HEK293 (cell line): Measurements from ENCODE around the gene PHEX.

ENCODE experiments used
- CTCF ChIA-PET: fragments of 350-600 bp; formaldehyde crosslinking; extraction: SDS; loops from one replicate; lab custom pipeline; 2021; ENCODE audit warnings: antibody characterized with exemption; lab: Yijun Ruan, JAX
- POLR2A ChIA-PET: fragments of 300-600 bp; formaldehyde crosslinking; extraction: SDS; loops from one replicate; lab custom pipeline; 2020; ENCODE audit warnings: antibody characterized with exemption, inconsistent platforms; lab: Yijun Ruan, JAX
- H3K27ac ChIP-seq: fragments of 200-500 bp; sonication (Bioruptor generic); 2 replicates; pipeline ENCODE4 v1.5.1; 2014; ENCODE audit warnings: low read depth, low read length, control low read depth, inconsistent platforms; ENCODE audit errors: extremely low read depth
- H3K36me3 ChIP-seq, 2 experiments: fragments of 200-500 bp in 1 of 2; sonication (Bioruptor generic) in 1 of 2; 1 replicate in 1 of 2; 2 replicates in 1 of 2; pipeline ENCODE4 v1.5.1; 2014 to 2017; ENCODE audit warnings: inconsistent platforms in 2 of 2, low read length in 2 of 2; ENCODE audit not compliant: control insufficient read depth in 2 of 2, insufficient read depth in 1 of 2
- H3K4me1 ChIP-seq: fragments of 200-500 bp; sonication (Bioruptor generic); 2 replicates; pipeline ENCODE4 v1.5.1; 2014; ENCODE audit warnings: mild to moderate bottlenecking, low read length, inconsistent platforms; ENCODE audit not compliant: control insufficient read depth, insufficient read depth
- H3K4me3 ChIP-seq: 2 replicates; pipeline ENCODE4 v1.5.1; 2011; ENCODE audit warnings: low read depth, mild to moderate bottlenecking, control low read depth, low read length, moderate library complexity
- H3K9me3 ChIP-seq: fragments of 200-500 bp; sonication (Bioruptor generic); 2 replicates; pipeline ENCODE4 v1.5.1; 2014; ENCODE audit warnings: low read depth, low read length, inconsistent platforms; ENCODE audit not compliant: control insufficient read depth, insufficient read depth
- IKZF3 ChIP-seq: fragments of 450-650 bp; IDR thresholded peaks from 2 replicates; pipeline ENCODE4 v1.5.0; 2018; ENCODE audit warnings: missing biosample characterization, mild to moderate bottlenecking, missing genetic modification characterization, moderate library complexity
- KLF10 ChIP-seq: fragments of 450-650 bp; IDR thresholded peaks from 2 replicates; pipeline ENCODE4 v1.5.1; 2018; ENCODE audit warnings: missing biosample characterization, mild to moderate bottlenecking, missing genetic modification characterization
- YY2 ChIP-seq: fragments of 450-650 bp; formaldehyde crosslinking; IDR thresholded peaks from 2 replicates; pipeline ENCODE4 v1.5.1; 2016; ENCODE audit warnings: missing biosample characterization, missing genetic modification characterization
- ZFP37 ChIP-seq: fragments of 450-650 bp; formaldehyde crosslinking; IDR thresholded peaks from 2 replicates; pipeline ENCODE4 v1.5.1; 2016; ENCODE audit warnings: missing biosample characterization, missing genetic modification characterization
- ZNF10 ChIP-seq: fragments of 450-650 bp; formaldehyde crosslinking; IDR thresholded peaks from 2 replicates; pipeline ENCODE4 v1.5.1; 2017; ENCODE audit warnings: missing biosample characterization, missing genetic modification characterization
- ZNF112 ChIP-seq: fragments of 450-650 bp; formaldehyde crosslinking; IDR thresholded peaks from 2 replicates; pipeline ENCODE4 v1.5.0; 2017; ENCODE audit warnings: missing biosample characterization, missing genetic modification characterization
- ZNF138 ChIP-seq: fragments of 450-650 bp; formaldehyde crosslinking; IDR thresholded peaks from 2 replicates; pipeline ENCODE4 v1.5.1; 2016; ENCODE audit warnings: missing biosample characterization, missing genetic modification characterization, borderline replicate concordance
- ZNF174 ChIP-seq: fragments of 450-650 bp; formaldehyde crosslinking; IDR thresholded peaks from 2 replicates; pipeline ENCODE4 v1.5.0; 2017; ENCODE audit warnings: missing biosample characterization, mild to moderate bottlenecking, missing genetic modification characterization
- ZNF202 ChIP-seq: fragments of 450-650 bp; formaldehyde crosslinking; IDR thresholded peaks from 2 replicates; pipeline ENCODE4 v1.5.1; 2016; ENCODE audit warnings: missing biosample characterization, missing genetic modification characterization, borderline replicate concordance
- ZNF214 ChIP-seq: fragments of 450-650 bp; formaldehyde crosslinking; IDR thresholded peaks from 2 replicates; pipeline ENCODE4 v1.5.1; 2017; ENCODE audit warnings: missing biosample characterization, mild to moderate bottlenecking, missing genetic modification characterization, borderline replicate concordance
- ZNF324 ChIP-seq: fragments of 450-650 bp; formaldehyde crosslinking; IDR thresholded peaks from 2 replicates; pipeline ENCODE4 v1.5.1; 2016; ENCODE audit warnings: missing biosample characterization, missing genetic modification characterization
- ZNF335 ChIP-seq: fragments of 450-650 bp; formaldehyde crosslinking; conservative IDR thresholded peaks from 2 replicates; pipeline ENCODE4 v1.5.1; 2016; ENCODE audit warnings: missing biosample characterization, missing genetic modification characterization
- ZNF473 ChIP-seq: fragments of 450-650 bp; formaldehyde crosslinking; IDR thresholded peaks from 2 replicates; pipeline ENCODE4 v1.5.1; 2017; ENCODE audit warnings: missing biosample characterization, missing genetic modification characterization
- ZNF521 ChIP-seq: fragments of 450-650 bp; formaldehyde crosslinking; IDR thresholded peaks from 2 replicates; pipeline ENCODE4 v1.5.1; 2017; ENCODE audit warnings: missing biosample characterization, mild to moderate bottlenecking, missing genetic modification characterization
- ZNF626 ChIP-seq: fragments of 450-650 bp; sonication (Bioruptor Pico); formaldehyde crosslinking; IDR thresholded peaks from 2 replicates; pipeline ENCODE4 v1.5.1; 2018; ENCODE audit warnings: missing biosample characterization, missing genetic modification characterization, inconsistent platforms
- ZNF660 ChIP-seq: fragments of 450-650 bp; IDR thresholded peaks from 2 replicates; pipeline ENCODE4 v1.5.1; 2018; ENCODE audit warnings: missing biosample characterization, mild to moderate bottlenecking, missing genetic modification characterization
- ZSCAN30 ChIP-seq: fragments of 450-650 bp; IDR thresholded peaks from 2 replicates; pipeline ENCODE4 v1.5.1; 2018; ENCODE audit warnings: missing biosample characterization, mild to moderate bottlenecking, missing genetic modification characterization, moderate library complexity
- ZXDB ChIP-seq: fragments of 450-650 bp; formaldehyde crosslinking; IDR thresholded peaks from 2 replicates; pipeline ENCODE4 v1.5.1; 2016; ENCODE audit warnings: missing biosample characterization, missing genetic modification characterization
- TF ChIP-seq, protein P1 (sequence below): fragments of 450-650 bp; formaldehyde crosslinking; IDR thresholded peaks from 2 replicates; pipeline ENCODE4 v1.5.1; 2017; ENCODE audit warnings: missing biosample characterization, missing genetic modification characterization
- TF ChIP-seq, protein P2 (sequence below): fragments of 450-650 bp; formaldehyde crosslinking; IDR thresholded peaks from 2 replicates; pipeline ENCODE4 v1.5.1; 2016; ENCODE audit warnings: missing biosample characterization, missing genetic modification characterization, borderline replicate concordance
- TF ChIP-seq, protein P3 (sequence below): fragments of 450-650 bp; formaldehyde crosslinking; IDR thresholded peaks from 2 replicates; pipeline ENCODE4 v1.5.1; 2016; ENCODE audit warnings: missing biosample characterization, missing genetic modification characterization

Gene PHEX

GRCh38 chrX:22126327-22126726 lies 94.2 kb downstream of the PHEX start (continued):
- TF ChIP-seq ZNF521 (tag by site-specific recombination) = no peak
- TF ChIP-seq, protein P1, sequence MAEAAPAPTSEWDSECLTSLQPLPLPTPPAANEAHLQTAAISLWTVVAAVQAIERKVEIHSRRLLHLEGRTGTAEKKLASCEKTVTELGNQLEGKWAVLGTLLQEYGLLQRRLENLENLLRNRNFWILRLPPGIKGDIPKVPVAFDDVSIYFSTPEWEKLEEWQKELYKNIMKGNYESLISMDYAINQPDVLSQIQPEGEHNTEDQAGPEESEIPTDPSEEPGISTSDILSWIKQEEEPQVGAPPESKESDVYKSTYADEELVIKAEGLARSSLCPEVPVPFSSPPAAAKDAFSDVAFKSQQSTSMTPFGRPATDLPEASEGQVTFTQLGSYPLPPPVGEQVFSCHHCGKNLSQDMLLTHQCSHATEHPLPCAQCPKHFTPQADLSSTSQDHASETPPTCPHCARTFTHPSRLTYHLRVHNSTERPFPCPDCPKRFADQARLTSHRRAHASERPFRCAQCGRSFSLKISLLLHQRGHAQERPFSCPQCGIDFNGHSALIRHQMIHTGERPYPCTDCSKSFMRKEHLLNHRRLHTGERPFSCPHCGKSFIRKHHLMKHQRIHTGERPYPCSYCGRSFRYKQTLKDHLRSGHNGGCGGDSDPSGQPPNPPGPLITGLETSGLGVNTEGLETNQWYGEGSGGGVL (tag by site-specific recombination) = no peak
- TF ChIP-seq ZNF335 (tag by site-specific recombination) = no peak
- no peak for TF ChIP-seq ZNF202 (tag by site-specific recombination)
- TF ChIP-seq, all 188 proteins: peak for 0

- CTCF ChIA-PET = no interaction called here
- no peaks in the 10 kb centered on the region for H3K36me3 ChIP-seq
- POLR2A ChIA-PET = no interaction called here
These were observed 96.8 kb downstream of the PHEX start for GRCh38 chrX:22128961-22129360.

DNA sequence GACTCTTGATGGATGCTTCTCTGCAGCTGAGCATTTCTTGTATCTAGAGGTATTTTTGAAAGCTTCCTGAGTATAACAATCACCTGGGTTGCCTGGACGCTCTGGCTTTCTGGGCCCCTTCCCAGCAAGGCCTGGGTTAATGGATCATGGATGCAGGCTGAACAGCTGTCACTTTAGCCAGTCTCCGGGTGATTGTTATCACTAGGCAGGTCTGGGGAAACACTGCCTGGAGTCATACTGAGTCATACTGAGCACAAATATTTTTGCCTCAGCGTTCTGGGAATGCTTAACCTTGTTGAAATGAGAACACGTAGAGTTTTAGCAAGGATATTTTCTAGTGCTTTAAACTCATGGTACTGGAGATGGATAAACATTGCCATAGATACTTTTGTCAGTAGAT lies 102.6 kb downstream of the PHEX start:
- H3K4me3 ChIP-seq = no peak overlapping the region
- H3K9me3 ChIP-seq = no peaks in the 10 kb centered on the region
- CTCF ChIA-PET = interaction anchor here (0.6 to 3.8 kb wide), 9 partner anchors 9 to 1768 kb away, joined by 3 to 34 read pairs (median 8); no protein-coding TSS in a partner anchor
- TF ChIP-seq ZNF112 (tag by site-specific recombination) (no peak), ZNF660 (no peak), ZXDB (tag by site-specific recombination) (no peak)
- TF ChIP-seq, all 188 proteins: peak for 0
- Histone ChIP-seq H3K36me3 (no peaks in the 10 kb centered on the region), H3K4me1 (no peaks in the 10 kb centered on the region), H3K27ac (peak overlapping the region; percentile 62)
- POLR2A ChIA-PET = no interaction called here

More at GRCh38 chrX:22128961-22129360, 96.8 kb downstream of the PHEX start:
- TF ChIP-seq, protein P2, sequence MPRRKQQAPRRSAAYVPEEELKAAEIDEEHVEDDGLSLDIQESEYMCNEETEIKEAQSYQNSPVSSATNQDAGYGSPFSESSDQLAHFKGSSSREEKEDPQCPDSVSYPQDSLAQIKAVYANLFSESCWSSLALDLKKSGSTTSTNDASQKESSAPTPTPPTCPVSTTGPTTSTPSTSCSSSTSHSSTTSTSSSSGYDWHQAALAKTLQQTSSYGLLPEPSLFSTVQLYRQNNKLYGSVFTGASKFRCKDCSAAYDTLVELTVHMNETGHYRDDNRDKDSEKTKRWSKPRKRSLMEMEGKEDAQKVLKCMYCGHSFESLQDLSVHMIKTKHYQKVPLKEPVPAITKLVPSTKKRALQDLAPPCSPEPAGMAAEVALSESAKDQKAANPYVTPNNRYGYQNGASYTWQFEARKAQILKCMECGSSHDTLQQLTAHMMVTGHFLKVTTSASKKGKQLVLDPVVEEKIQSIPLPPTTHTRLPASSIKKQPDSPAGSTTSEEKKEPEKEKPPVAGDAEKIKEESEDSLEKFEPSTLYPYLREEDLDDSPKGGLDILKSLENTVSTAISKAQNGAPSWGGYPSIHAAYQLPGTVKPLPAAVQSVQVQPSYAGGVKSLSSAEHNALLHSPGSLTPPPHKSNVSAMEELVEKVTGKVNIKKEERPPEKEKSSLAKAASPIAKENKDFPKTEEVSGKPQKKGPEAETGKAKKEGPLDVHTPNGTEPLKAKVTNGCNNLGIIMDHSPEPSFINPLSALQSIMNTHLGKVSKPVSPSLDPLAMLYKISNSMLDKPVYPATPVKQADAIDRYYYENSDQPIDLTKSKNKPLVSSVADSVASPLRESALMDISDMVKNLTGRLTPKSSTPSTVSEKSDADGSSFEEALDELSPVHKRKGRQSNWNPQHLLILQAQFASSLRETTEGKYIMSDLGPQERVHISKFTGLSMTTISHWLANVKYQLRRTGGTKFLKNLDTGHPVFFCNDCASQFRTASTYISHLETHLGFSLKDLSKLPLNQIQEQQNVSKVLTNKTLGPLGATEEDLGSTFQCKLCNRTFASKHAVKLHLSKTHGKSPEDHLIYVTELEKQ (tag by site-specific recombination) = no peak
- no peak for TF ChIP-seq ZNF174 (tag by site-specific recombination)
- Histone ChIP-seq H3K4me1 (no peaks in the 10 kb centered on the region), H3K9me3 (no peaks in the 10 kb centered on the region), H3K27ac (no peak overlapping the region), H3K4me3 (no peak overlapping the region)

- H3K36me3 ChIP-seq = no peaks in the 10 kb centered on the region
- no peaks in the 10 kb centered on the region for H3K4me1 ChIP-seq
- H3K9me3 ChIP-seq = no peaks in the 10 kb centered on the region
- H3K27ac ChIP-seq = peak overlapping the region; percentile 62
- H3K4me3 ChIP-seq = no peak overlapping the region
- ChIA-PET CTCF (interaction anchor here (0.6 to 3.8 kb wide), 25 partner anchors 7 to 1767 kb away, joined by 3 to 34 read pairs (median 5); no protein-coding TSS in a partner anchor), POLR2A (interaction anchor here (0.6 to 1.2 kb wide), 5 partner anchors 11 to 145 kb away, joined by 3 to 5 read pairs (median 4); no protein-coding TSS in a partner anchor)
- TF ChIP-seq ZNF138 (tag by site-specific recombination) (no peak), ZNF626 (no peak), ZNF10 (tag by site-specific recombination) (no peak), ZSCAN30 (no peak), ZNF324 (tag by site-specific recombination) (no peak), KLF10 (tag by site-specific recombination) (no peak), YY2 (tag by site-specific recombination) (no peak), ZNF473 (tag by site-specific recombination) (no peak), IKZF3 (tag by site-specific recombination) (no peak), ZNF214 (no peak), ZFP37 (tag by site-specific recombination) (no peak)
- TF ChIP-seq, protein P3, sequence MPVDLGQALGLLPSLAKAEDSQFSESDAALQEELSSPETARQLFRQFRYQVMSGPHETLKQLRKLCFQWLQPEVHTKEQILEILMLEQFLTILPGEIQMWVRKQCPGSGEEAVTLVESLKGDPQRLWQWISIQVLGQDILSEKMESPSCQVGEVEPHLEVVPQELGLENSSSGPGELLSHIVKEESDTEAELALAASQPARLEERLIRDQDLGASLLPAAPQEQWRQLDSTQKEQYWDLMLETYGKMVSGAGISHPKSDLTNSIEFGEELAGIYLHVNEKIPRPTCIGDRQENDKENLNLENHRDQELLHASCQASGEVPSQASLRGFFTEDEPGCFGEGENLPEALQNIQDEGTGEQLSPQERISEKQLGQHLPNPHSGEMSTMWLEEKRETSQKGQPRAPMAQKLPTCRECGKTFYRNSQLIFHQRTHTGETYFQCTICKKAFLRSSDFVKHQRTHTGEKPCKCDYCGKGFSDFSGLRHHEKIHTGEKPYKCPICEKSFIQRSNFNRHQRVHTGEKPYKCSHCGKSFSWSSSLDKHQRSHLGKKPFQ (tag by site-specific recombination) = no peak
These were observed 103.1 kb downstream of the PHEX start for GRCh38 chrX:22135171-22135711.
